DMS53 treated with DMSO at 0.1 percent for 48 hours (cell line): Measurements from ENCODE around the gene FUT9.

ENCODE experiments used
- DNase-seq: peaks from one replicate; lab custom pipeline; 2025; ENCODE audit not compliant: unreplicated experiment; lab: John Stamatoyannopoulos, UW

The FUT9 gene

GRCh38 chr6:96066376-96066775 is 50.6 kb downstream of the FUT9 start:
- no peak for DNase-seq

GRCh38 chr6:96073555-96073954 is 57.8 kb downstream of the FUT9 start:
- DNase-seq = no peak

- no peak for DNase-seq
Measured at GRCh38 chr6:96074006-96074405, 58.2 kb downstream of the FUT9 start.

- peak; percentile 41 for DNase-seq
Measured at GRCh38 chr6:96075826-96076225, 60.1 kb downstream of the FUT9 start.

GRCh38 chr6:96086745-96087144 is 71.0 kb downstream of the FUT9 start:
- DNase-seq = no peak

- no peak for DNase-seq
Measured at GRCh38 chr6:96089173-96089572, 73.4 kb downstream of the FUT9 start.

GRCh38 chr6:96094077-96094476 is 78.3 kb downstream of the FUT9 start:
- no peak for DNase-seq

- DNase-seq = no peak
Measured at GRCh38 chr6:96099069-96099468, 83.3 kb downstream of the FUT9 start.

GRCh38 chr6:96101564-96101963 is 85.8 kb downstream of the FUT9 start:
- DNase-seq = no peak

- DNase-seq = no peak
Measured at GRCh38 chr6:96104910-96105309, 89.1 kb downstream of the FUT9 start.

- no peak for DNase-seq
Measured at GRCh38 chr6:96110878-96111277, 95.1 kb downstream of the FUT9 start.

GRCh38 chr6:96116674-96117073 is 100.9 kb downstream of the FUT9 start:
- no peak for DNase-seq

- DNase-seq = no peak
Measured at GRCh38 chr6:96124778-96125177, 109.0 kb downstream of the FUT9 start.

GRCh38 chr6:96138406-96138805 is 122.6 kb downstream of the FUT9 start:
- no peak for DNase-seq

- no peak for DNase-seq
Measured at GRCh38 chr6:96142142-96142541, 126.4 kb downstream of the FUT9 start.

- no peak for DNase-seq
Measured at GRCh38 chr6:96150431-96150830, 134.7 kb downstream of the FUT9 start.

GRCh38 chr6:96151707-96152106 is 135.9 kb downstream of the FUT9 start:
- DNase-seq = no peak

- DNase-seq = no peak
Measured at GRCh38 chr6:96152114-96152708, 136.4 kb downstream of the FUT9 start.

GRCh38 chr6:96153775-96154174 is 138.0 kb downstream of the FUT9 start:
- DNase-seq = no peak

- DNase-seq = no peak
Measured at GRCh38 chr6:96156425-96156824, 140.7 kb downstream of the FUT9 start.

- DNase-seq = no peak
Measured at GRCh38 chr6:96157018-96157565, 141.3 kb downstream of the FUT9 start.

- no peak for DNase-seq
Measured at GRCh38 chr6:96162711-96163120, 146.9 kb downstream of the FUT9 start.

GRCh38 chr6:96164802-96165201 is 149.0 kb downstream of the FUT9 start:
- no peak for DNase-seq
